Measurements from ENCODE around the gene STAB2. TPM values are rescaled to one million over a fixed set of nuclear protein-coding genes. Genes with fewer than 3 reads are reported as not detected.

STAB2 gene
- total and polyA plus RNA-seq, 4 donors = 3.4 to 42.6 (median 16.6) TPM

GRCh38 chr12:103757248-103757647 is 170.2 kb downstream of the STAB2 start:
- H3K27ac ChIP-seq (ENCODE audit: low read depth in 1 of 2, low read length in 2 of 2) = no peak overlapping the region
- H3K4me1 ChIP-seq (ENCODE audit: control insufficient read depth in 4 of 4, insufficient read depth in 4 of 4, low read length in 3 of 4) = no peaks in the 10 kb centered on the region
- WGBS = 96% methylated on average over 1 of the region's 1 CpG
- no peak overlapping the region for H3K4me3 ChIP-seq (ENCODE audit: low read depth in 1 of 3, low read length in 3 of 3)
- DNase-seq (ENCODE audit: low spot score) = no peak
- peaks cover 0 to 4% (median 0%) of the 10 kb centered on the region in 4 donors for H3K36me3 ChIP-seq (ENCODE audit: control insufficient read depth in 4 of 4, insufficient read depth in 3 of 4, low read depth in 1 of 4, low read length in 3 of 4)
- H3K27me3 ChIP-seq (ENCODE audit: control insufficient read depth in 4 of 4, insufficient read depth in 4 of 4, low read length in 3 of 4) = no peaks in the 10 kb centered on the region
- TF ChIP-seq, protein P1, sequence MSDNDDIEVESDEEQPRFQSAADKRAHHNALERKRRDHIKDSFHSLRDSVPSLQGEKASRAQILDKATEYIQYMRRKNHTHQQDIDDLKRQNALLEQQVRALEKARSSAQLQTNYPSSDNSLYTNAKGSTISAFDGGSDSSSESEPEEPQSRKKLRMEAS (IDR thresholded peaks at IDR 0.05) = no peak
- TF ChIP-seq HNF4G (IDR thresholded peaks at IDR 0.05) (no peak), ZBTB33 (IDR thresholded peaks at IDR 0.05) (no peak), YY1 (IDR thresholded peaks at IDR 0.05) (no peak), FOXA2 (IDR thresholded peaks at IDR 0.05) (no peak), CTCF (IDR thresholded peaks at IDR 0.05; ENCODE audit: low read depth, low read length, missing input control) (no peak), RAD21 (IDR thresholded peaks at IDR 0.05) (no peak), HNF4A (conservative IDR thresholded peaks at IDR 0.05) (no peak), JUND (IDR thresholded peaks at IDR 0.05) (no peak)
- TF ChIP-seq, protein P2, sequence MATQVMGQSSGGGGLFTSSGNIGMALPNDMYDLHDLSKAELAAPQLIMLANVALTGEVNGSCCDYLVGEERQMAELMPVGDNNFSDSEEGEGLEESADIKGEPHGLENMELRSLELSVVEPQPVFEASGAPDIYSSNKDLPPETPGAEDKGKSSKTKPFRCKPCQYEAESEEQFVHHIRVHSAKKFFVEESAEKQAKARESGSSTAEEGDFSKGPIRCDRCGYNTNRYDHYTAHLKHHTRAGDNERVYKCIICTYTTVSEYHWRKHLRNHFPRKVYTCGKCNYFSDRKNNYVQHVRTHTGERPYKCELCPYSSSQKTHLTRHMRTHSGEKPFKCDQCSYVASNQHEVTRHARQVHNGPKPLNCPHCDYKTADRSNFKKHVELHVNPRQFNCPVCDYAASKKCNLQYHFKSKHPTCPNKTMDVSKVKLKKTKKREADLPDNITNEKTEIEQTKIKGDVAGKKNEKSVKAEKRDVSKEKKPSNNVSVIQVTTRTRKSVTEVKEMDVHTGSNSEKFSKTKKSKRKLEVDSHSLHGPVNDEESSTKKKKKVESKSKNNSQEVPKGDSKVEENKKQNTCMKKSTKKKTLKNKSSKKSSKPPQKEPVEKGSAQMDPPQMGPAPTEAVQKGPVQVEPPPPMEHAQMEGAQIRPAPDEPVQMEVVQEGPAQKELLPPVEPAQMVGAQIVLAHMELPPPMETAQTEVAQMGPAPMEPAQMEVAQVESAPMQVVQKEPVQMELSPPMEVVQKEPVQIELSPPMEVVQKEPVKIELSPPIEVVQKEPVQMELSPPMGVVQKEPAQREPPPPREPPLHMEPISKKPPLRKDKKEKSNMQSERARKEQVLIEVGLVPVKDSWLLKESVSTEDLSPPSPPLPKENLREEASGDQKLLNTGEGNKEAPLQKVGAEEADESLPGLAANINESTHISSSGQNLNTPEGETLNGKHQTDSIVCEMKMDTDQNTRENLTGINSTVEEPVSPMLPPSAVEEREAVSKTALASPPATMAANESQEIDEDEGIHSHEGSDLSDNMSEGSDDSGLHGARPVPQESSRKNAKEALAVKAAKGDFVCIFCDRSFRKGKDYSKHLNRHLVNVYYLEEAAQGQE (IDR thresholded peaks at IDR 0.05) = no peak
- no peak overlapping the region for H3K9ac ChIP-seq (ENCODE audit: low read depth in 1 of 2, low read length in 2 of 2)
- H3K9me3 ChIP-seq (ENCODE audit: control insufficient read depth in 4 of 4, low read length in 3 of 4) = no peaks in the 10 kb centered on the region

- Histone ChIP-seq H3K9me3 (ENCODE audit: control insufficient read depth in 4 of 4, low read length in 3 of 4) (no peaks in the 10 kb centered on the region), H3K36me3 (ENCODE audit: control insufficient read depth in 4 of 4, insufficient read depth in 3 of 4, low read depth in 1 of 4, low read length in 3 of 4) (peaks cover 0 to 10% (median 5%) of the 10 kb centered on the region in 4 donors), H3K4me3 (ENCODE audit: low read depth in 1 of 3, low read length in 3 of 3) (no peak overlapping the region), H3K4me1 (ENCODE audit: control insufficient read depth in 4 of 4, insufficient read depth in 4 of 4, low read length in 3 of 4) (no peaks in the 10 kb centered on the region), H3K9ac (ENCODE audit: low read depth in 1 of 2, low read length in 2 of 2) (no peak overlapping the region), H3K27me3 (ENCODE audit: control insufficient read depth in 4 of 4, insufficient read depth in 4 of 4, low read length in 3 of 4) (no peaks in the 10 kb centered on the region), H3K27ac (ENCODE audit: low read depth in 1 of 2, low read length in 2 of 2) (no peak overlapping the region)
- DNase-seq (ENCODE audit: low spot score) = no peak
- TF ChIP-seq NR2F2 (IDR thresholded peaks at IDR 0.05) (no peak), SP1 (IDR thresholded peaks at IDR 0.05) (no peak), FOXA1 (IDR thresholded peaks at IDR 0.05) (no peak), FOXA2 (IDR thresholded peaks at IDR 0.05) (no peak), RAD21 (IDR thresholded peaks at IDR 0.05) (no peak), HNF4G (IDR thresholded peaks at IDR 0.05) (no peak), YY1 (IDR thresholded peaks at IDR 0.05) (no peak), RXRA (IDR thresholded peaks at IDR 0.05) (no peak), GABPA (IDR thresholded peaks at IDR 0.05 in 1 of 2, conservative IDR thresholded peaks at IDR 0.05 in 1 of 2) (no peak)
- 83% methylated on average over 10 of the region's 10 CpGs for WGBS
Measured at GRCh38 chr12:103758310-103759089, 171.4 kb downstream of the STAB2 start.

All from liver (tissue), 9 donors.